Ureter (tissue), 1 donor: ENCODE results near the gene GLMP. TPM values are rescaled to one million over a fixed set of nuclear protein-coding genes. Genes with fewer than 3 reads are reported as not detected.

Experiments used
- DNase-seq: peaks from one replicate; pipeline ENCODE4 v3.0.0-alpha.2; 2020; ENCODE audit warnings: low spot score
- total RNA-seq: library from RNA; stranded (reverse); gene quantifications from one replicate; pipeline ENCODE4 v1.2.4, GENCODE V29; 2023
- donor health status: DM: yes; HTN: yes; CAD: no.

Gene GLMP
- total RNA-seq, 1 donor from 2014 or later, result 47.6 TPM

DNA sequence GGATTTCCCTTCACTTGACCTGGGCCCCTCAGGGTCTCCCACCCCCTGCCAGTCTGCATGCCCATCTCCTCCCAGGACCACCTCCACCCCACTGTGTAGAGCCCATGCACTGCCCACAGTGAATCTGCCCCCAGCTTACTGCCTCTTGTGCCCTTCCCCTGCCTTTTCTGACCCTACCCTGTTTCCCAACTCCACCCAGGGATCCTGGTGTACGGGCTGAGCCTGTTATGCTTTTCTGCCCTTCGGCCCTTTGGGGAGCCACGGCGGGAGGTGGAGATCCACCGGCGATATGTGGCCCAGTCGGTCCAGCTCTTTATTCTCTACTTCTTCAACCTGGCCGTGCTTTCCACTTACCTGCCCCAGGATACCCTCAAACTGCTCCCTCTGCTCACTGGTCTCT, 9.4 kb downstream of the GLMP start:
- DNase-seq, result no peak

DNA sequence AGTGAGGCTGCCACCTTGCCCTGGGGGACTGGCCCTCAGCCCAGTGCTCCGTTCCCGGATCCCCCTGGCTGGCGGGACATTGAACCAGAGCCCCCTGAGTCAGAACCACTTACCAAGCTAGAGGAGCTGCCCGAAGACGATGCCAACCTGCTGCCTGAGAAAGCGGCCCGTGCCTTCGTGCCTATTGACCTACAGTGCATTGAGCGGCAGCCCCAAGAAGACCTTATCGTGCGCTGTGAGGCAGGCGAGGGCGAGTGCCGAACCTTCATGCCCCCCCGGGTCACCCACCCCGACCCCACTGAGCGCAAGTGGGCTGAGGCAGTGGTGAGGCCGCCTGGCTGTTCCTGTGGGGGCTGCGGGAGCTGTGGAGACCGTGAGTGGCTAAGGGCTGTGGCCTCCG, 10.0 kb downstream of the GLMP start:
- DNase-seq, result no peak

DNA sequence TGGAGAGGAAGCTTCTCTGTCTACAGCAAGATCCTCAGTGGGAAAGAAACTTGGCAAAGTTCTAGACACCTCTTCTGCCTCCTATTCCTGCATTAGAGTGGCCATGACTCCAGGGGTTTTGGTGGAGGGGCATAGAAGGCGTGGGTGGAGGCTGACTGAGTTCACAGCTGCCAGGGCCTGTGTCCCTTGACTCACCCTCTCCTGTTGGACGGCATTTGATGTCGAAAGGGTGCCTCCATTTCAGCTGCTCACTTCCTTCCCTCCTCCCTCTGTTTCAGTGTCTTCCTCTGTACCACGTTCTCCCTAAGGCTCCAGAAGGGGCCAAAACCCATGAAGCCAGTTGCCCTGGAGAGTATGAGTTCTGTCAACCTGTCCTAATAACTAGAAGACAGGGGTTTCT, 10.7 kb downstream of the GLMP start:
- no peak for DNase-seq

GRCh38 chr1:156284112-156284511, 11.4 kb downstream of the GLMP start, which contains the start of gene TMEM79:
Gene TMEM79, plus strand, starts transcription at chr1:156284325. Its CDS starts 902 bp downstream, at chr1:156285227.
- peak; percentile 62 for DNase-seq

DNA sequence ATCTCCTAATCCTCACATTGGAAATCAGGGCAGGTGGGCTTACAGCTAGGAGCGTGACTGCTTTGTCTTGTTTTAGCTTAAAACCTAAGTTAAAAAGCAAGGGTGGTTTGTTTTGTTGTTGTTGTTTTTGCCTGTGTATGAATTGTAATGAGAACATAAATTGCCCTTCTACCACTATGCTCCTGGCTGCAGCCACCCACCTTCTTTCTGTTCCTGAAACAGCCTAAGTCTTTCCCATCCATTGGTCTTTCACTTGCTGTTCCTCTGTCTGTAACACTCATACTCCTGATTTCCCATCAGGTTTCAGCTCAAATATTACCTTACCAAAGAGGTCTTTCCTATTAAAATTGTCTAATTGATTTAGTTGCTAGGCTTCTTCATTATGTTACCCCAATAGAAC, 12.0 kb downstream of the GLMP start:
- DNase-seq, result no peak

DNA sequence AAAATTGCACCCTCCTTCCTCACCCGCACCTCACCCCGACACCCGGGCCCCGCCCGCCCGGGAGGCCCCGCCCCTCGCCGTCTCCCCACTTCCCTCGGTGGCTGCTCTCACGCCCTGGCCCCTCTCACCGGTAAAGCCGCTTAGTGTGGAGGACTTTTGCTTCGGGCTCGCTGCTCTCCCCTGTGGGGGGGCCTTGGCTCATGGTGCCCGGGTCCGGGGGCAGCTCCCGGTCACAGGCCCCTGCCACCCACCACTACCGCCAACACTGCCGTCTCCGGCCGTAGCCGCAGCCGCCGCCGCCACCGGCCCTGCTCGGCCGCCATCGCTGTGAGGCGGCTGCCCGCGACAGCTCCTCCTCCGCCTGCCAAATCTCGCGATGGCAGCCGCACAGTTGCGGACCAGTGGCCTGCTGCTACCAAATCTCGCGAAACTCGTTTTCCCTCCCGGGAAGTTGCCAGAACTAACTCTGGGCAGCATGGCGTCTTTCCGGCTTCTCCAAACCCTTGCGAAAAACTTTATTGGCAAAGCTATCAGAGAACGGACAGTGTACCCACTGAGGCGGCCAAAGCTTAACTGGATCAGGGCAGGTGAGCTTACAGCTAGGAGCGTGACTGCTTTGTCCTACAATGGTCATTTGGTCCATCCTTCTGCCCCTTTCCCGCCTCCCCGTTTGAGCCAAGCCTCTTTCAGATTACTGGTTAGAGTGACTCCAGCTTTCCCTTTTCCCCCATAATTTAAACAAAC, 12.8 kb downstream of the GLMP start, which contains the start of gene SMG5:
Gene SMG5 (minus strand): TSS at position 347 of the 744 bp plus-strand sequence. CDS start 145 bp downstream, at position 202.
- peak; percentile 98 for DNase-seq

- no peak for DNase-seq
Measured at GRCh38 chr1:156281693-156282478, 13.6 kb downstream of the GLMP start.

DNA sequence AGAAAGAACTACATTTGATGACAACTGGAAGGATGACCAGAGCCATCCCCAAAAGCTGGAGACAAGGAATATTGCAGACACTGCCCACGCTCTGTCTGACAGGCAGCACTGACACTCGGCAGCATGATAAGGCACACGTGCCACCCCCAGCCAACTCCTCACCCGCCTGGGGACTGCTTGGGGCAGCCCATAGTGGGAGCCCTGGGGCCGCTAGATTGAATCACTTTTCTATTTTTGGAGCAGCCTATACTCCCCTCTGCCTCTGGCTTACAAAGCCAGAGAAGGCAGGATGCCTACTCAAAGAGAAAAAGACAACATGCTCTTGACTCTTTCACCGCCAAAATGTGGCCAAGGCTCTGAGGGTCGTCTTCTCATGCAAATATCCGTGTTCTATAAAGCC, 14.2 kb downstream of the GLMP start:
- DNase-seq, result no peak

GRCh38 chr1:156279837-156280236, 15.6 kb downstream of the GLMP start:
- no peak for DNase-seq

DNA sequence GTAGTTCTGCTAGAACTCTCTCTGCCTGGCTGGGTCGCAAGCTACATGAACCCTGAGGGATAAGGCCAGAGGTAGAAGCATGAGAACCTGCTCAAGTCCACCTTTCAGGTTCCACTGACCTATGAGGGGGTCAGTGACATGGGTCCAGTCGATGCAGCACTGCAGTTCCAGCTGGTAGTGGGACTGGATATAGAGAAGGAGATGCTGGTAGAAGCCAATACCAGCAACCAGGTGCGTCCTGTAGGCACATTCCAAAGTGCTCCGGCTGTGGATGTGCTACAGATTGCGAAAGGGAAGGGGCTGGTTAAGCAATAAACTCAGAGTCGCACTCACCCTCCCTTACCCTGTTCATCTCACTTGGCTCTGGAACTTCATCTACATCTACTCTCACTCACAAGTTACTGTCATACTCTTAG, 18.5 kb downstream of the GLMP start:
- DNase-seq, result no peak

DNA sequence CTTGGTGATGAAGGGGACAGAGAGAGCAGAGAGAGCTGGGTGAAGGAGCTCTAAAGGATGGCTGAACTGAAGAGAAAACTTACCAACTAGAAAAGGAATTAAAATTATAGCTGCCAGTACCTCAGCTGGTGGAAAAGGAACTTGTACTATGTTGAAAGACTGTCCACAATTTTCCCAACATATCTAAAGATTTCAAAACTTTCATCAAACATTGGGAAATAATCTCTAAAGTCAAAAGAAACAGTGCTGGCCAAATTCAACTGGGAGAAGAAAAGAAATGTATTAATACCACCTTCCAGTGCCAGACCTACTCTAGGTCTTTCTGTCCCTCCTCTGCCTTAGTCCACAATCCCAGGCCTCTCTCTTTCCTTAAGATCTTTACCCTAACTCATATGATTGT, 18.9 kb downstream of the GLMP start:
- DNase-seq, result no peak

DNA sequence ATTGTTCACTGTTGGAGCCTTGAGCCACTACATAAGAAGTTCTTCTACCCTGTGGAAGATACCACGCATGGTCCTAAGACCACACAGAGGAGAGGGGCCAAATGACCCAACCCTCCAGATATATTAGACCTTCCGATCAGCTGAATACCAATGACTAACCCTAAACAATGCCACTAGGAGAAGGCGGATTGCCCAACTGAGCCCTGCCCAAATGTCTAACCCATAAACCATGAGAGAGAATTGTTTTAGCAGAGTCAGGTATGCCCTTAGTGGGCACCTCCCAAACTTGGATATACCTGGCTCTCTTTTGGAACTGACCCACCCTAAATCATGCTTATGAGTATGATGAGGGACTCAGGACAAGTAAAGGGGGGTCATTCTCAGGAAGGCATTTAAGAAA, 25.2 kb downstream of the GLMP start:
- DNase-seq, result no peak

DNA sequence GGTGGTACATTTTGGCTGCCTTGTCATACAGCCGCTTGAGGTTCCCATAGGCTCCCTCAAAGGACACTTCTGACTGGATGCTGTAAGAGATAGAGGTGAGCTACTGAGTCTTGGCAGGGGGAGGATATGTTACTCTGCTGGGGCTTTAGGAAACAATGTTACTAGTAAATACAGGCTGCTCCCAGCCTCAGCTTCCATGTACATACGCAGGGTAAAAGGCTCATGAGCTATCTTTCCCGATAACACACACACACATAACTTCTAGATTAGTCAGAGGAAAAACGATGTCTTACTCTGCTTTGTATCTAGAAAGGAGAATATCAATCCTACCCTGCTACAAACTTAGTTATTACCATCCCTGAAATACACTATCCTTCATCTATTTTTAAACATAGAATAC, 27.1 kb downstream of the GLMP start:
- DNase-seq, result no peak

- no peak for DNase-seq
Measured at GRCh38 chr1:156266051-156266450, 29.4 kb downstream of the GLMP start.

GRCh38 chr1:156263288-156263655, 32.2 kb downstream of the GLMP start:
- no peak for DNase-seq

DNA sequence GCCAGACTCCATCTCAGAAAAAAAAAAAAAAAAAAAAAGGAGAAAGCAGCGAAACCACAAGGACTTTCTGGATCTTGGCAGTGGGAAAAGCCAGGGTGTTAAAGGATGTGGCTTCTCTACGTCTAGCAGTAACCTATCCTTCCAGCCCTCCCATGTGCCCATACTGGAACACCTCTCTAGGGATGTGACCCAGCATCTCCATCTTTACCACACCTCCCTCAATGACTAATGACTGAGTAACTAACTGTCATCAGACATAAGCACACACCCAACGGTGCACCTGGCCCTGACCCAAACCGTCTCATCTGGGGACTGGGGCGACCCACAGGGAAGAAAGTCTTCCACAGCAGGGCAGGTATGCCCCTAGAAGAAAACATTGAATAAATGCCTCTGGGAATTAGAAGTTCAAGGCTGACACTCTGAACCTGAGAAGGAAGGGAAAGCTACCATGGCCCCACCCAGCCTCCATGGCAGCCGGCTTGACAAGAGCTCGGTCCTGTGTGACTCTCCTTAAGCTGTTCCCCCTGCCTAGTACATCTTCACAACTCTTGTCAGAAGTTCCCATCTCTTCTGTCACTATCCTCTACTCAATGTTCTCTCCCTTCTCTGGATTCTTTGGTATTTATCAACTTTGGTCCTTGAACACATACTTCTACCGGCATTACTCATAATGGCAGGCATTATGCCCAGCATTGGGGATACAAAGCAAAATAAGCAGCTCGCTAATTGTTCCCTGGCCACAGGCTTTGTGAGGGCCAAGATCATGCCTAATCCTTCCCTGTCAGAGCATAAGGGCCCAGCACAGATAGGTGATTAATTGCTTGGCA, 32.8 kb downstream of the GLMP start:
- no peak for DNase-seq

DNA sequence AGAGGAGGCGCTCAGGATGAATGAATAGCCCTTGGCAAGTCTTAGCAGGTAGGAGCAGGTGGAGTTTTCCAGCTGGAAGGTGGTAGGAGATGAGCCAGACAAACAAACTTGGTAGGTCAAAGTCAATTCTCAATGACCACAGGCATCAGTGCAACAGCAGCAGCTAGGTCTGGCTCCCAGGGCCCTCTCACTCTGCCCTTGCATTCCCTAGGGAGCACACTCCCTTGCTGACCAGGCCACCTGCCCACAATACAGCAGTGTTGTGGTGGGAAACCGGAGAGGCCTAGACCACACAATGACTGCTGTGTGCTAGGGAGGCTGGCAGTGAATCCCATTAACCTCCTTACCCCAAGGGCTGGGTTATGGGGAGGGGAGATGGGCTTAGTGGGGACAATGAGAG, 34.6 kb downstream of the GLMP start:
- DNase-seq, result no peak

- DNase-seq, result no peak
Measured at GRCh38 chr1:156259805-156260204, 35.7 kb downstream of the GLMP start.

- no peak for DNase-seq
Measured at GRCh38 chr1:156258859-156259258, 36.6 kb downstream of the GLMP start.

GRCh38 chr1:156257711-156258110, 37.8 kb downstream of the GLMP start:
- DNase-seq, result no peak

GRCh38 chr1:156253634-156254033, 41.8 kb downstream of the GLMP start:
- DNase-seq, result no peak

DNA sequence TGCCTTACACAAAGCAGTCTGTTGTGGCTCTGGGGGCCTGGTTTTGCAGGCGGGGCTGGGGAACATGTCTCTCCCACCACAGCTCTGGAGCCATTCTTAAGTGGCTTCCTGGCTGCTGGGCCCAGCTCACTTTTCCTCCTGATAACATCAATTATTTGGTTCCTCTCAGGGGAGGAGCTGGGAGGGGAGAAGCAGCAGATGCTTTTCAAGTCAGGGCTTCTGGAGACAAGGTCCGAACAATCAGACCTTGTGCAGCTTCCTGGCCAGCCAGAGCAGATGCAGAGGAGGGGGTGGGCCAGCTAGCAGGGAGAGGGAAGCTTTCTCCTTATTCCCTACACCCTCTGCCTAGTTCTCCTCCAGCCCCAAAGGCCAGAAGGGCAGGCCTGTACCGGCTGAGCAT, 44.0 kb downstream of the GLMP start:
- no peak for DNase-seq
